HL-60 (cell line): ENCODE results near the gene PPP1R37.

Experiments used
- DNase-seq, 2 experiments: peaks; one replicate each; pipeline ENCODE4 v3.0.0-alpha.2; 2010 to 2020; ENCODE audit warnings: low read depth in 1 of 2, low spot score in 1 of 2
- H3K27ac ChIP-seq: fragments of 250-450 bp; sonication (Bioruptor Pico); replicated peaks from 2 replicates; pipeline ENCODE4 v1.5.1; 2020; ENCODE audit warnings: mild to moderate bottlenecking, moderate library complexity
- H3K27me3 ChIP-seq: fragments of 250-450 bp; sonication (Bioruptor Pico); 2 replicates; pipeline ENCODE4 v1.5.1; 2021; ENCODE audit warnings: mild to moderate bottlenecking, moderate library complexity; ENCODE audit not compliant: insufficient read depth, poor library complexity, severe bottlenecking
- H3K4me3 ChIP-seq: replicated peaks from 2 replicates; pipeline ENCODE4 v1.5.1; 2011; ENCODE audit warnings: mild to moderate bottlenecking, control low read depth, low read length; ENCODE audit not compliant: insufficient read depth
- CTCF ChIP-seq: IDR thresholded peaks from one replicate; pipeline ENCODE4 v1.5.1; 2011; ENCODE audit warnings: low read length, control low read depth, inconsistent platforms; ENCODE audit not compliant: insufficient read depth
- GABPA ChIP-seq: IDR thresholded peaks from 2 replicates; pipeline ENCODE4 v1.6.1; 2012; ENCODE audit warnings: low read depth
- POLR2AphosphoS5 ChIP-seq: IDR thresholded peaks from 2 replicates; pipeline ENCODE4 v1.6.1; 2012; ENCODE audit warnings: low read depth
- SPI1 ChIP-seq: IDR thresholded peaks from 2 replicates; pipeline ENCODE4 v1.6.1; 2012; ENCODE audit warnings: low read depth, mild to moderate bottlenecking, borderline replicate concordance
- TF ChIP-seq, protein P1 (sequence below): IDR thresholded peaks from 2 replicates; pipeline ENCODE4 v1.6.1; 2012; ENCODE audit warnings: low read depth; ENCODE audit not compliant: insufficient replicate concordance

PPP1R37 gene

DNA sequence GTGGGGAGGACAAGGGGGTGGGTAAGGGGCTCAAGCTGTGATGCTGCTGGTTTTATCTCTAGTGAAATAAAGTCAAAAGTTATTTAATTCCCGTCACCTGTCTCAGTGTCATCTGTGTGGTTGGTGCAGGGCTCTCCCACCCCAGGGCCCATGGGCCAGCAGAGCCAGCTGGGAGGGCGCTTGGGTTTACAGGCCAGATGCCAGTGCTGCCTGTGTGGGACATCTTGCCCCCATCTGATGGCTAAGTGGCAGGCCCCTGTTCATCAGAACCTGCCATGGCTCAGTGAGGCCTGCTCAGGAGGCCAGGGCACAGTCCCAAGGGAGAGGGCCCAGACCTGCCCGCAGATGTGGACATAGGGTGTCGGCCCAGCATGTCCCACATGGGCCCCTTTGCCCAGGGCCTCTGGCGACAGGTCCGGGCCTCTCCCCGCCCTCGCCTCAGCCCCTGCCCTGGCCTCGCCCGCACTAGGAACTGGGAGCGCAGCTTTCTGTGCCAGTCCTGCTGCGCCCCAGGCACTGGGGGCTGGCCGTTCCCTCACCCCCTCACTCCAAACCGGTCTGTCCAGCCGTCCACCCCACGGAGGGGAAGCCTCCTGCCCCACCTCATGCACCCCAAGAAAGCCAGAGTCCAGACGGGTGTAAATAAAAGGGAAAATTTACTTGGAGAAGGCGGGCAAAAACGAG lies 22.0 kb upstream of the PPP1R37 start:
- Histone ChIP-seq H3K27me3 (no peaks in the 10 kb centered on the region), H3K4me3 (no peak overlapping the region), H3K27ac (no peak overlapping the region)
- TF ChIP-seq CTCF = no peak
- TF ChIP-seq POLR2AphosphoS5 = peak; percentile 51; the same call in 1 of the 2 replicates
- TF ChIP-seq, protein P1, sequence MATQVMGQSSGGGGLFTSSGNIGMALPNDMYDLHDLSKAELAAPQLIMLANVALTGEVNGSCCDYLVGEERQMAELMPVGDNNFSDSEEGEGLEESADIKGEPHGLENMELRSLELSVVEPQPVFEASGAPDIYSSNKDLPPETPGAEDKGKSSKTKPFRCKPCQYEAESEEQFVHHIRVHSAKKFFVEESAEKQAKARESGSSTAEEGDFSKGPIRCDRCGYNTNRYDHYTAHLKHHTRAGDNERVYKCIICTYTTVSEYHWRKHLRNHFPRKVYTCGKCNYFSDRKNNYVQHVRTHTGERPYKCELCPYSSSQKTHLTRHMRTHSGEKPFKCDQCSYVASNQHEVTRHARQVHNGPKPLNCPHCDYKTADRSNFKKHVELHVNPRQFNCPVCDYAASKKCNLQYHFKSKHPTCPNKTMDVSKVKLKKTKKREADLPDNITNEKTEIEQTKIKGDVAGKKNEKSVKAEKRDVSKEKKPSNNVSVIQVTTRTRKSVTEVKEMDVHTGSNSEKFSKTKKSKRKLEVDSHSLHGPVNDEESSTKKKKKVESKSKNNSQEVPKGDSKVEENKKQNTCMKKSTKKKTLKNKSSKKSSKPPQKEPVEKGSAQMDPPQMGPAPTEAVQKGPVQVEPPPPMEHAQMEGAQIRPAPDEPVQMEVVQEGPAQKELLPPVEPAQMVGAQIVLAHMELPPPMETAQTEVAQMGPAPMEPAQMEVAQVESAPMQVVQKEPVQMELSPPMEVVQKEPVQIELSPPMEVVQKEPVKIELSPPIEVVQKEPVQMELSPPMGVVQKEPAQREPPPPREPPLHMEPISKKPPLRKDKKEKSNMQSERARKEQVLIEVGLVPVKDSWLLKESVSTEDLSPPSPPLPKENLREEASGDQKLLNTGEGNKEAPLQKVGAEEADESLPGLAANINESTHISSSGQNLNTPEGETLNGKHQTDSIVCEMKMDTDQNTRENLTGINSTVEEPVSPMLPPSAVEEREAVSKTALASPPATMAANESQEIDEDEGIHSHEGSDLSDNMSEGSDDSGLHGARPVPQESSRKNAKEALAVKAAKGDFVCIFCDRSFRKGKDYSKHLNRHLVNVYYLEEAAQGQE = no peak
- DNase-seq = no peak

DNA sequence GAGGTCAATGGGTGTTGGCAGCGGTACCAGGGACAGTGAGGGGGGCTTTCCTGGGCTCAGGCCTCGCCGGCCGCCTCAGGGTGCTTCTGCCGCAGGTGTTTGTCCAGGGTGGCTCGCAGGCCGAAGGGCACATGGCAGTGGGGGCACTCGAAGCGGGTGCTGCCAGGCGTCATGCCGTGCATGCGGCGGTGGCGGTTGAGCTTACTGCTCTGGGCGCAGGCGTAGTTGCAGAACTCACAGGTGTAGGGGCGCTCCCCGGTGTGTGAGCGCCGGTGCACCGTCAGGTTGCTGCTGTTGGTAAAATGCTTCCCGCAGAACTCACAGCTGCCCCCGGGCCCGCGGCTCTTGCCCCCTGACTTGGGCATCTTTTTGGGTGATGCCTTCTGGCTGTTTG lies 21.4 kb upstream of the PPP1R37 start:
- Histone ChIP-seq H3K27ac (no peak overlapping the region), H3K4me3 (no peak overlapping the region), H3K27me3 (no peaks in the 10 kb centered on the region)
- TF ChIP-seq GABPA (no peak), POLR2AphosphoS5 (no peak), SPI1 (no peak), CTCF (no peak)
- TF ChIP-seq, protein P1 = no peak
- DNase-seq = no peak

DNA sequence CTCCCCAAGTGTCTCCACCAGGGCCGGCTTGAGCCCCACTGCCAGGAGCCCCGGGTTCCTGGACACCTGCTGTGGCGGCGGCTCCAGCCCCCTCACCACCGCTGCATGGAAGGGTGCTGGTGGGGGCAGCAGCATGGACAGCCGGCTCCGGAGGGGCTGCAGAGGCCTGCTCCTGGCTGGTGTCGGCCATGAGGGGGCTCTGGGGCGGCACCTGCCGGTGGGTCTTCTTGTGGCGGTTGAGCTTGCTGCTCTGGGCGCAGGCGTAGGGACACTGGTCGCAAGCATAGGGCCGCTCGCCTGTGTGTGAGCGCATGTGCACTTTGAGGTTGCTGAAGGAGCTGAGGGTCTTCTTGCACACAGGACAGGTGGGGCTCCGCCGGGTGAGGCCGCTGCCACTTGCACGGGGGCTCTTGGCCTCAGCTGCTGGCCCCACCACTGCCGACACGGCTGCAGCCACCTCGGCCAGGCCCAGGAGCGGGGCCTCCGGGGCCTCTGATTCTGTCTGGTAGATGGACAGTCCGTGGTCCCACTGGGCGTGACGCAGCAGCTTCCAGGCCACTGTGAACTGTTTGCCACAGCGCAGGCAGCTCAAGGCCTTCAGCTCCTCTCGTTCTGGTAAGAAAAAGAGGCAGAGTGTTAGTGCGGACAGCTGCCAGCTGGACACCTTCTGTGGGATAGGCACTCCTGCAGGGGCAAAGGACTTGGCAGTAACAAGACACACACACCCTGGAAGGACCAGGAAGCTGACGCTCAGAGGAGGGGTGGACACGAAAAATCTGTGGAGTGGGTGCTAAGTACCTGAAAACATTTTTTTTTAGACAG lies 20.8 kb upstream of the PPP1R37 start:
- TF ChIP-seq CTCF = no peak
- no peak for TF ChIP-seq SPI1
- TF ChIP-seq, protein P1 = no peak
- no peak for TF ChIP-seq POLR2AphosphoS5
- no peak for TF ChIP-seq GABPA
- DNase-seq = no peak
- no peak overlapping the region for H3K27ac ChIP-seq
- H3K4me3 ChIP-seq = no peak overlapping the region
- no peaks in the 10 kb centered on the region for H3K27me3 ChIP-seq
